GM12892 (cell line): Measurements from ENCODE around the gene SLIT3.

Source experiments
- DNase-seq: peaks from one replicate; pipeline ENCODE4 v3.0.0; 2011; ENCODE audit not compliant: insufficient read length
- FAIRE-seq: peaks from 2 replicates; lab custom pipeline; 2011; peaks lifted over from hg19 to GRCh38; lab: Jason Lieb, UNC
- POLR2A ChIP-seq: IDR thresholded peaks from 2 replicates; pipeline ENCODE4 v1.6.1; 2011; ENCODE audit warnings: low read depth, low read length, control low read depth
- POLR2AphosphoS5 ChIP-seq: IDR thresholded peaks from 2 replicates; pipeline ENCODE4 v1.6.1; 2011; ENCODE audit warnings: low read depth, low read length, control low read depth
- TAF1 ChIP-seq: IDR thresholded peaks from 2 replicates; pipeline ENCODE4 v1.6.1; 2011; ENCODE audit warnings: low read depth, mild to moderate bottlenecking, control low read depth, low read length, borderline replicate concordance

Gene SLIT3

DNA sequence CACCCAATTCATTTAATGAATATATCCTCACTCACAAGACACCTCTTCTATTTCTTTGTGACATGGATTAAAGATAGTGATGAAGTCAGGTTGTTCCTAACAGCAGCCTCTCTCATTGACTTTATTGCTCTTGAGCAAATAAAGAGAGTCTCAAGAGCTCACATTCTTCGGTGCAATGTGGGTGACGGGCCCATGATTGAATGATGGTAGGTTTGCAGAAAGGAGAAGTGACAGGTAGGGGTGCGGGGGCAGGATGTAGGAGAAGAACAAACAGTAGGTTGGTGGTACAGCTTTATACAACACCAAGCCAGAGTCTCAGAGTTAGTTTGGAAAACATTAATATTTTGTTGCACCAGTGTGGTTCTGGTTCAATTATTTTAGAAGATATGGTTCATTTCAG, 122.2 kb downstream of the SLIT3 start:
- FAIRE-seq (no peak), DNase-seq (no peak)
- TF ChIP-seq POLR2A, result no peak
- no peak for TF ChIP-seq TAF1

- FAIRE-seq (no peak), DNase-seq (no peak)
- TF ChIP-seq POLR2A (no peak), TAF1 (no peak), POLR2AphosphoS5 (no peak)
Observed at GRCh38 chr5:169178274-169178673, 122.7 kb downstream of the SLIT3 start.

DNA sequence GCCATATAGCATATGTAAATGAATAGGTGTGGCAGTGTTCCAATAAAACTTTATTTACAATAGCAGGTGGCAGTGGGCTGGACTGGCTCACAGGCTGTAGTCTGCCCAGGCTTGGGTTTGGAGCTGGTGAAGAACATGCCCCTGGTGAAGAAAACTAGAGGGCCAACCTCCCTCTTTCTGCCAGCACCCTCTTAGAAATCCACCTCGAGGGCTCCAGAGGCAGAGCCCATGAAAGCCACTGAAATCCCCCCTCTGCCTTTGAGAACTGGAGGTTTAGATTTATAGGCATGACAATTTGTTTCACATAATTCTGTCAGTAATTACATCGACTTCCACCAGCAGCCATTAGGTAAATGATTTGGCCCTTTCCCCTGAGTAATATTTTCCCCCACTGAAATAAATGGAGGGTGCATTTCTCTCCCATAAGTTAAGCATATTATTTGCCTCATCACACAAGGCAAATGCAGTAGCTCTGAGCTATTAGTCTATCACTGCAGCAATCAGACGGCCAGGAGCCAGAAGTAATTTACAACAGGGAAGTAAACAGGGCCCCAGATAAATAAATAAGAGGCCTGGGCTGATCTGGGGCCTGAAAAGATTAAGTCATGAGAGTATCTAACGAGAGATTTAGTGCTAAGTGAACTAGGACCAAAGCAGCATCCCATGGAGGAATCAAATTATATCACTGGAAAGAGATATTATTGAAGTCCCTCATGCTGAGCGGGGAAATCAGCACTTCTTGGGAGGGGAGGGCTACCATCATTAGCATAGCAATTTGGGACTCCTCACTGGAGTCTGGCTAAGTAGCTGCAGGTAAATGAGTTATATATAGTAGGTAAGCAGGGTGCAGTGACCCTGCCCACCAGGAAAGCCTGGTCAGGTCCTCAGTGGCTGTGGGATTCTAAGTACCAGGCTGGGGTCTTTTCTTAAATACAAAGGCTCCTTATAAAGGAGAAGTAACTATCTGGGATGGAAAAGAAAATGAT, 123.9 kb downstream of the SLIT3 start:
- FAIRE-seq, result no peak
- DNase-seq, result no peak

DNA sequence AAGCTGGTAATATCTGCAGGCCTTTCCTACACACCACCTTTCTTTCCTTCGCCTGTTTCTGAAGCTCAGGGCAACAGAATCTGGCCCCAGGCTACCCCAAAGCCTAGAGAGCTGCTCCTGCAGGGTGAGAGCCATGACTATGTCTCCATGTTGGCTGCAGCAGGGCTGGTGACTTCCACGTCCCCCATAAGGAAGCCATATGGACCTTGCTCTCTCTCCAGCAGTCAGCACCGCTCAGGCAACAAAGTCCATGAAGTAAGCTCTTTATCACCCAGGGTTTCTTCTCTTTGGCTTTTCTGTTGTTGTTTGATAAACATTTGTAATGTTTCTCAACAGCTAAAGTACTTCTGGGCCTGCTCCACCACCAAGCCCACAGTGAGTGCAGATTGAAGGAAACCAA, 125.2 kb downstream of the SLIT3 start:
- DNase-seq (no peak), FAIRE-seq (no peak)
- no peak for TF ChIP-seq TAF1
- no peak for TF ChIP-seq POLR2A
- TF ChIP-seq POLR2AphosphoS5, result no peak

More for the DNA sequence above, 123.9 kb downstream of the SLIT3 start:
- TF ChIP-seq POLR2A, result no peak
- TF ChIP-seq POLR2AphosphoS5, result no peak
- no peak for TF ChIP-seq TAF1

GRCh38 chr5:169174923-169175322, 126.0 kb downstream of the SLIT3 start:
- DNase-seq, result no peak
- FAIRE-seq, result no peak
- TF ChIP-seq POLR2AphosphoS5 (no peak), TAF1 (no peak), POLR2A (no peak)

GRCh38 chr5:169173372-169173771, 127.6 kb downstream of the SLIT3 start:
- TF ChIP-seq POLR2A (no peak), TAF1 (no peak), POLR2AphosphoS5 (no peak)
- DNase-seq (no peak), FAIRE-seq (no peak)

DNA sequence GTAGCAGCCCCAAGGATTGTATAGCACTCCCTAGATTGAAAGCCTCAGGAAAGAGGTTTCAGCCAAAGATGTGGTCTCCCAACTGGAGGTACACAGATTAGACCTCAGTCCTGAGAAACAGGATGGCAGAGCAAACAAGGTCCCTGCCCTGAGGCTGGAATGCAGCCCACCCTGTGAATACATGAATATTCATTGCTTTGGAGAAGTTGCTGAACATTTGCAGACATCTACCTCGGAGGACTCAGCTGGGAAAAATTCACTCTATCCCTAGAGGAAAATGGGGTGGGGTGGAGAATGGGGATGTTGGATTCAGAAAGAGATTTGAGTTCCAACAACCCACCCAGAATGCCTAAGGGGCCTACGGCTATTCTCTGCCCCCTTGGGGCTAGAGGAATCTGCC, 129.4 kb downstream of the SLIT3 start:
- no peak for FAIRE-seq
- DNase-seq, result no peak
- TF ChIP-seq POLR2A (no peak), POLR2AphosphoS5 (no peak), TAF1 (no peak)

- DNase-seq (no peak), FAIRE-seq (no peak)
- TF ChIP-seq TAF1 (no peak), POLR2AphosphoS5 (no peak), POLR2A (no peak)
Observed at GRCh38 chr5:169169783-169170182, 131.2 kb downstream of the SLIT3 start.

GRCh38 chr5:169168280-169168679, 132.7 kb downstream of the SLIT3 start:
- TF ChIP-seq POLR2AphosphoS5 (no peak), TAF1 (no peak), POLR2A (no peak)
- no peak for FAIRE-seq
- DNase-seq, result no peak

GRCh38 chr5:169166078-169166477, 134.9 kb downstream of the SLIT3 start:
- FAIRE-seq (no peak), DNase-seq (no peak)
- TF ChIP-seq TAF1, result no peak
- TF ChIP-seq POLR2AphosphoS5, result no peak
- no peak for TF ChIP-seq POLR2A

DNA sequence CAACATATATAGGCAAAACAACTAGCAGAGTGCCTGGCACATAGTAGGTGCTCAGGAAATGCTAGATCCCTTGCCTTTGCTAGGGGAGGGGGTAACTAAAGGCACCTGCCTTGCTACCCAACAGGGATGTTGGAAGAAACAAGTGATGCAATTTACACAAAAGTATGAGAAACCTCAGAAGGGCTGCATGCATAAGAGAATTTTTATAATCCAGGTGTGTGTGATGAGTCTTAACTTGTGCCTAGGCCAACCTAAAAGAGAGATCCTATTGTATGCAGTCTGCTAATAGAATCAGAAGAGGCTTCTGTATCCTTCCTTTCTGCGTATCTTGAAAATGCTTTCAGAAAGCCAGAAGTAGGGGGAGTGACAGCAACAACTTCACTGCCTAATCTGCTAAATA, 135.9 kb downstream of the SLIT3 start:
- FAIRE-seq (no peak), DNase-seq (no peak)
- TF ChIP-seq TAF1 (no peak), POLR2A (no peak), POLR2AphosphoS5 (no peak)

DNA sequence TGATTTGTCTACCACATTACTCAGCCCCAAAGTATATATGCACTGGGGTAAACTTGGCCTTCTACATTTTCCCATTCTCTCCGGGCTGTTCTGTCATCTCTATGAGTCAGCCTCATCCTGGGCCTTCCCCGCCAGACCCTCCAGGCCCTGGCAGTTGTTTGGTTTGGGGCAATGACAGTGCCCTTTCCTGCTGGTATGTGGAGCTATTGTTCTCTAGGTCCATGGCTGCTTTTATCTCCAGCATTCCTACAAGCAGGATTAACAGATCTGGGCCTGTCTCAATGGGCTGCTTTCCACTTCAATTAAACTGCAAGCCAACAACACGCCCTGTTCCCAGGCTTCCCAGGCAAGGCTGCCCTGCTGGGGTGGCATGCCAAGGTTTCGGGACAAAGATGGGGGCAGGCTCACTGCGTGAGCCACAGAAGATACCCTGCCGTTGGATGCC, 136.4 kb downstream of the SLIT3 start:
- FAIRE-seq, result no peak
- TF ChIP-seq POLR2A, result no peak
- no peak for TF ChIP-seq POLR2AphosphoS5
- TF ChIP-seq TAF1, result no peak
- DNase-seq, result no peak
